ENCODE measurements around the gene UBL7. TPM values are rescaled to one million over a fixed set of nuclear protein-coding genes. Genes with fewer than 3 reads are reported as not detected.

The UBL7 gene
- total RNA-seq, 1 experiment from 2014 or later: 73.9 TPM

DNA sequence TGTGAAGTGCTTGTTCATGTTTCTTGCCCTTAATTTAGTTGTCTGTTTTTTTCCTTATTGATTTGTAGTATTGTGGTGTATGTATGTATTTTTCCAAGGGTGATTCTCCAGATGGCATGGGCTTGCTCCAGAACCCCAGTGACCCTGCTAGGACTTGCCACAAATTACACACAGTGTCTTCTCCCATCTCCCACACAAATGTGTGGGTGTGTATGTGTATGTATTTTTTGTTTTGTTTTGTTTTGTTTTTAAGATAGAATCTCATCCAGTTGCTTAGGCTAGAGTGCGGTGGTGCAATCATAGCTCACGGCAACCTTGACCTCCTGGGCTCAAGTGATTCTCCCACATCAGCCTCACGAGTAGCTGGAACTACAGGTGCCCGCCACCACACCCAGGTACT is 43.9 kb upstream of the UBL7 start:
- BruUV-seq (replicated peaks): no TSS peak
- no peaks in the 10 kb centered on the region for H3K4me1 ChIP-seq (replicated peaks; ENCODE audit: insufficient read depth)
- intact Hi-C loops (cut with micrococcal nuclease; ENCODE audit: unreplicated experiment): no loop called here
- H3K4me3 ChIP-seq: no peak overlapping the region
- H3K79me2 ChIP-seq (ENCODE audit: low read depth): no peaks in the 10 kb centered on the region
- DNase-seq: no peak
- no peak overlapping the region for H3K27ac ChIP-seq
- H4K20me1 ChIP-seq (ENCODE audit: insufficient read depth): no peaks in the 10 kb centered on the region
- ChIA-PET CTCF (no interaction called here), POLR2A (ENCODE audit: unreplicated experiment) (no interaction called here)
- no peak overlapping the region for H3K4me2 ChIP-seq
- H3K9me2 ChIP-seq (ENCODE audit: insufficient read depth): no peaks in the 10 kb centered on the region
- H3K27me3 ChIP-seq (ENCODE audit: insufficient read depth, low read depth): no peaks in the 10 kb centered on the region
- H2AFZ ChIP-seq: no peak overlapping the region
- no peak for TF ChIP-seq EZH2 (IDR thresholded peaks at IDR 0.05; ENCODE audit: low read depth)
- TF ChIP-seq, protein P1, sequence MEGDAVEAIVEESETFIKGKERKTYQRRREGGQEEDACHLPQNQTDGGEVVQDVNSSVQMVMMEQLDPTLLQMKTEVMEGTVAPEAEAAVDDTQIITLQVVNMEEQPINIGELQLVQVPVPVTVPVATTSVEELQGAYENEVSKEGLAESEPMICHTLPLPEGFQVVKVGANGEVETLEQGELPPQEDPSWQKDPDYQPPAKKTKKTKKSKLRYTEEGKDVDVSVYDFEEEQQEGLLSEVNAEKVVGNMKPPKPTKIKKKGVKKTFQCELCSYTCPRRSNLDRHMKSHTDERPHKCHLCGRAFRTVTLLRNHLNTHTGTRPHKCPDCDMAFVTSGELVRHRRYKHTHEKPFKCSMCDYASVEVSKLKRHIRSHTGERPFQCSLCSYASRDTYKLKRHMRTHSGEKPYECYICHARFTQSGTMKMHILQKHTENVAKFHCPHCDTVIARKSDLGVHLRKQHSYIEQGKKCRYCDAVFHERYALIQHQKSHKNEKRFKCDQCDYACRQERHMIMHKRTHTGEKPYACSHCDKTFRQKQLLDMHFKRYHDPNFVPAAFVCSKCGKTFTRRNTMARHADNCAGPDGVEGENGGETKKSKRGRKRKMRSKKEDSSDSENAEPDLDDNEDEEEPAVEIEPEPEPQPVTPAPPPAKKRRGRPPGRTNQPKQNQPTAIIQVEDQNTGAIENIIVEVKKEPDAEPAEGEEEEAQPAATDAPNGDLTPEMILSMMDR (conservative IDR thresholded peaks at IDR 0.05): no peak
- H3F3A ChIP-seq (ENCODE audit: insufficient read depth, low read depth): peaks cover under 1% of the 10 kb centered on the region; the same call in 1 of the 2 replicates
- no peaks in the 10 kb centered on the region for H3K9me3 ChIP-seq (ENCODE audit: insufficient read depth, low read depth)
- no peaks in the 10 kb centered on the region for H3K36me3 ChIP-seq (ENCODE audit: low read depth)

DNA sequence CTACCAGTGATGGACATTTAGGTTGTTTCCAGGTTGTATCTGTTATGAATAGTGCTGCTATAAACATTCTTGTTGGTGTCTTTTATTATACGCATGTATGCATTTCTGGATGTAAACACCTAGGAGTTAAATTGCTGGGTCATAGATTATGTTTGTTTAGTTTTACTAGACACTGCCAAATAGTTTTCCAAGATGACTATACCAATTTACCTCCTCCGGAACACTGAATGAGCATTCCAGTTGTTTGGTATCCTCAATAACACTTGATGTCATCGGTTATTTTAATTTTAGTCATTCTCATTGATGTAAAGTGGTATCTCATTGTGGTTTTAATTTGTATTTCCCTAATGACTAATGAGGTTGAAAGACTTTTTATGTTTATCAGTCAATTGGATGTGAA is 43.5 kb upstream of the UBL7 start:
- Histone ChIP-seq H3K4me3 (no peak overlapping the region), H2AFZ (no peak overlapping the region), H3K4me1 (replicated peaks; ENCODE audit: insufficient read depth) (no peaks in the 10 kb centered on the region), H3K9me3 (ENCODE audit: insufficient read depth, low read depth) (no peaks in the 10 kb centered on the region), H3K4me2 (no peak overlapping the region), H3K27ac (no peak overlapping the region), H3K79me2 (ENCODE audit: low read depth) (no peaks in the 10 kb centered on the region), H3K9me2 (ENCODE audit: insufficient read depth) (no peaks in the 10 kb centered on the region), H3K27me3 (ENCODE audit: insufficient read depth, low read depth) (no peaks in the 10 kb centered on the region), H4K20me1 (ENCODE audit: insufficient read depth) (no peaks in the 10 kb centered on the region), H3K36me3 (ENCODE audit: low read depth) (no peaks in the 10 kb centered on the region), H3F3A (ENCODE audit: insufficient read depth, low read depth) (peaks cover 4% of the 10 kb centered on the region; the same call in 1 of the 2 replicates)
- TF ChIP-seq, protein P1 (conservative IDR thresholded peaks at IDR 0.05): no peak
- TF ChIP-seq EZH2 (IDR thresholded peaks at IDR 0.05; ENCODE audit: low read depth): no peak
- CTCF ChIA-PET: no interaction called here
- BruUV-seq (replicated peaks): no TSS peak
- DNase-seq: no peak
- intact Hi-C loops (cut with micrococcal nuclease; ENCODE audit: unreplicated experiment): no loop called here
- POLR2A ChIA-PET (ENCODE audit: unreplicated experiment): no interaction called here

DNA sequence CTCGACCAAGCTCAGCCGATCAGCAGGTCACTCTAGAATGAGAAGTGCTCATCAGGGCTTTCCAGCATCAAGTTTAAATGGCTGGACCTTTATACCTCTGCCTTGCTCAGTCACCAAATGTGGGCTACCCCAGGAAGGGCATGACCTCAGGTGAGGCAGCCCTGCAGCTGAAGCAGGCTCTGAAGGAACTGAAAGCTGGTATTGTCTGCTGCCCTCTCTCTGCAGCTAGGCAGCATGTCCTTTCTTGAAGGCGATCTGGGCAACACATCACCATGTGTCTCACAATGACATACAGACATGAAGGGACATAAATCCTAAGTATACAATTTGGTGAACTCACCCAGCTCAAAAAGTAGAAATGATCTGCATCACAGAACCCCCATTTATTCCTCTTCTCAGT is 41.3 kb upstream of the UBL7 start:
- Histone ChIP-seq H2AFZ (no peak overlapping the region), H3K4me1 (replicated peaks; ENCODE audit: insufficient read depth) (peaks cover 5% of the 10 kb centered on the region), H3K9me3 (ENCODE audit: insufficient read depth, low read depth) (no peaks in the 10 kb centered on the region), H3F3A (ENCODE audit: insufficient read depth, low read depth) (peaks cover 6% of the 10 kb centered on the region; the same call in 1 of the 2 replicates), H3K79me2 (ENCODE audit: low read depth) (no peaks in the 10 kb centered on the region), H3K9me2 (ENCODE audit: insufficient read depth) (no peaks in the 10 kb centered on the region), H3K4me3 (no peak overlapping the region), H3K27me3 (ENCODE audit: insufficient read depth, low read depth) (no peaks in the 10 kb centered on the region), H3K27ac (no peak overlapping the region), H3K36me3 (ENCODE audit: low read depth) (no peaks in the 10 kb centered on the region), H3K4me2 (no peak overlapping the region), H4K20me1 (ENCODE audit: insufficient read depth) (no peaks in the 10 kb centered on the region)
- intact Hi-C loops (cut with micrococcal nuclease; ENCODE audit: unreplicated experiment): no loop called here
- ChIA-PET POLR2A (ENCODE audit: unreplicated experiment) (no interaction called here), CTCF (no interaction called here)
- BruUV-seq (replicated peaks): no TSS peak
- no peak for DNase-seq
- no peak for TF ChIP-seq EZH2 (IDR thresholded peaks at IDR 0.05; ENCODE audit: low read depth)
- TF ChIP-seq, protein P1 (conservative IDR thresholded peaks at IDR 0.05): no peak
